Brain microvascular endothelial cell (primary cell): ENCODE measurements around the gene POLR1A.

ENCODE experiments used
- DNase-seq: peaks from one replicate; pipeline ENCODE4 v3.0.0-alpha.2; 2020
- H3K27ac ChIP-seq: fragments of 250-450 bp; sonication (Bioruptor Pico); 2 replicates; pipeline ENCODE4 v1.5.1; 2020; ENCODE audit warnings: mild to moderate bottlenecking, moderate library complexity
- H3K27me3 ChIP-seq: fragments of 250-450 bp; sonication (Bioruptor Pico); replicated peaks from 2 replicates; pipeline ENCODE4 v1.5.1; 2020; ENCODE audit warnings: mild to moderate bottlenecking
- H3K36me3 ChIP-seq: fragments of 250-450 bp; sonication (Bioruptor Pico); replicated peaks from 2 replicates; pipeline ENCODE4 v1.5.1; 2020; ENCODE audit warnings: mild to moderate bottlenecking
- H3K4me3 ChIP-seq: 2 replicates; pipeline ENCODE4 v1.5.1; 2011; ENCODE audit warnings: low read depth, mild to moderate bottlenecking, control low read depth, low read length, moderate library complexity
- in situ Hi-C: cut with HindIII; loops from 2 replicates; pipeline ENCODE4 v1.10.0; 2017; ENCODE audit warnings: low sequenced_read_pairs, low pct_ligation_motif_present
- TF ChIP-seq, protein P1 (sequence below): IDR thresholded peaks from 2 replicates; pipeline ENCODE4 v1.5.1; 2011; ENCODE audit warnings: low read depth, mild to moderate bottlenecking, moderate library complexity, low read length, control low read depth, inconsistent platforms; ENCODE audit errors: missing control alignments

POLR1A gene

DNA sequence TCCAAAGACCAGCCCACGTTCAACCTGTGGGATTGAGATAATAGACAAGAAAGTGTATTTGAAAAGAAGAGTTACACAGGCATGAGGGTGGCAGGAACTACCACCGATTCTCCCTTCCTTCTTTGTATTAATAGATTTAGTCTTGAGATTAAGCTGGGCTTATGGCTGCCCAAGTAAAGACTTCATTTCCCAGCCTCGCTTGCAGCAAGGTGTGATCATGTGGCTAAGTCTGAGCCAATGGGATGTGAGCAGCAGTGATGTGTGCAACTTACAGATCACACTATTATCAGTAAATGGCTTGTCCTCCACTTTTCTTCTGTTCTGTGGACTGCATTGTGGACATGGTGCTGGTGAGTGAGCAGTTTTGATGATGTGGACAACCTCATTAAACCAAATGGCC, 101.7 kb downstream of the POLR1A start:
- no peak for DNase-seq
- Histone ChIP-seq H3K4me3 (no peak overlapping the region), H3K27ac (no peak overlapping the region), H3K36me3 (no peaks in the 10 kb centered on the region), H3K27me3 (no peaks in the 10 kb centered on the region)
- TF ChIP-seq, protein P1, sequence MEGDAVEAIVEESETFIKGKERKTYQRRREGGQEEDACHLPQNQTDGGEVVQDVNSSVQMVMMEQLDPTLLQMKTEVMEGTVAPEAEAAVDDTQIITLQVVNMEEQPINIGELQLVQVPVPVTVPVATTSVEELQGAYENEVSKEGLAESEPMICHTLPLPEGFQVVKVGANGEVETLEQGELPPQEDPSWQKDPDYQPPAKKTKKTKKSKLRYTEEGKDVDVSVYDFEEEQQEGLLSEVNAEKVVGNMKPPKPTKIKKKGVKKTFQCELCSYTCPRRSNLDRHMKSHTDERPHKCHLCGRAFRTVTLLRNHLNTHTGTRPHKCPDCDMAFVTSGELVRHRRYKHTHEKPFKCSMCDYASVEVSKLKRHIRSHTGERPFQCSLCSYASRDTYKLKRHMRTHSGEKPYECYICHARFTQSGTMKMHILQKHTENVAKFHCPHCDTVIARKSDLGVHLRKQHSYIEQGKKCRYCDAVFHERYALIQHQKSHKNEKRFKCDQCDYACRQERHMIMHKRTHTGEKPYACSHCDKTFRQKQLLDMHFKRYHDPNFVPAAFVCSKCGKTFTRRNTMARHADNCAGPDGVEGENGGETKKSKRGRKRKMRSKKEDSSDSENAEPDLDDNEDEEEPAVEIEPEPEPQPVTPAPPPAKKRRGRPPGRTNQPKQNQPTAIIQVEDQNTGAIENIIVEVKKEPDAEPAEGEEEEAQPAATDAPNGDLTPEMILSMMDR: no peak
- in situ Hi-C loops: no loop called here

DNA sequence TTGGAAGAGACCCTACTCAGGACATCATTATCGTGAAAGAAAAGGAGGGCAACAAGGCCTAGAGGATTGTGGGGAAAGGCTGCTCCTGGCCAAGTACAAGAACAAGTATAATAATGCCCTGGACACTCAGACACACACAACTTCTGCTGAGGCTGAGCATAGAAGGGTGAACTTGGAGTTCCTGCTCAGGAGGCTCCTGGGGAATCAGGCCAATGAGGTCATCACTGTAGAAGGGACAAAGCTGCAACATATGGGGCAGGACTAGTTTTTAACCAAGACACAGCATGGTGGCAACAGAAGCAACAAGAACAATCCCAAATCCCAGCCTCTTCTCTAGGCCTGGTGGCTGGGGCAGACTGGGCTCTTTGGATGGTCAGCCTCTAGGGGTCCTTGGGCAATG, 102.6 kb downstream of the POLR1A start:
- H3K27ac ChIP-seq: no peak overlapping the region
- no peaks in the 10 kb centered on the region for H3K36me3 ChIP-seq
- in situ Hi-C loops: no loop called here
- no peak overlapping the region for H3K4me3 ChIP-seq
- DNase-seq: no peak
- H3K27me3 ChIP-seq: no peaks in the 10 kb centered on the region
- TF ChIP-seq, protein P1: no peak

DNA sequence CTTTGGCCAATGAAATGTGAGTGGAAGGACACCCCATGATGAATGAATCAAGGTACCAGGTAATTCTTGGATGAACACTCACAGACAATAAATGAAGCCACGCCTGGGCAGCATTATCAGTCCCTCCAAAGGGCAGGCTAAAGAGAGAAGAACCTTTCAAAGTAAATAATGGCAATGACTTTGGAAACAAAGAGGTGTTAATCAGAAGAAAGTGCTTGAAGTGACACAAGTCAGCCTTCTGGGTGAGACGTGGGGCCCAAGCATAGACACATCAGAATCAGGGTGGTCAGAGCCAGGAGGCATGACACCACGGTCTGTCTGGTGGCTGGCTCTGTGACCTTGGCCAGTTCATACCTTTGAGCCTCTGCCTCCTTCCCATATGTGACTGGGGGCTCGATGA, 103.3 kb downstream of the POLR1A start:
- no peak overlapping the region for H3K4me3 ChIP-seq
- DNase-seq: no peak
- H3K27me3 ChIP-seq: no peaks in the 10 kb centered on the region
- TF ChIP-seq, protein P1: no peak
- no peak overlapping the region for H3K27ac ChIP-seq
- in situ Hi-C loops: no loop called here
- no peaks in the 10 kb centered on the region for H3K36me3 ChIP-seq

GRCh38 chr2:86001326-86001725, 104.4 kb downstream of the POLR1A start:
- in situ Hi-C loops: no loop called here

GRCh38 chr2:86000938-86001312, 104.8 kb downstream of the POLR1A start:
- no peaks in the 10 kb centered on the region for H3K27me3 ChIP-seq
- in situ Hi-C loops: no loop called here
- H3K36me3 ChIP-seq: no peaks in the 10 kb centered on the region
- DNase-seq: no peak
- no peak overlapping the region for H3K4me3 ChIP-seq
- TF ChIP-seq, protein P1: no peak
- no peak overlapping the region for H3K27ac ChIP-seq

More at GRCh38 chr2:86001326-86001725, 104.4 kb downstream of the POLR1A start:
- Histone ChIP-seq H3K36me3 (no peaks in the 10 kb centered on the region), H3K27me3 (no peaks in the 10 kb centered on the region), H3K4me3 (no peak overlapping the region), H3K27ac (no peak overlapping the region)
- TF ChIP-seq, protein P1: no peak
- no peak for DNase-seq

GRCh38 chr2:86000131-86000937, 105.4 kb downstream of the POLR1A start:
- no peak overlapping the region for H3K4me3 ChIP-seq
- no peaks in the 10 kb centered on the region for H3K27me3 ChIP-seq
- in situ Hi-C loops: no loop called here
- DNase-seq: no peak
- no peak overlapping the region for H3K27ac ChIP-seq
- no peaks in the 10 kb centered on the region for H3K36me3 ChIP-seq
- TF ChIP-seq, protein P1: no peak
